HG03066 (cell line): Measurements from ENCODE around the gene ENTREP1.
"Not testable (repeated sequence)": the region's sequence is repeated elsewhere in the genome, so short reads cannot be mapped to it uniquely, and the experiment has no call there.

Source experiments
- ATAC-seq: cut with Tn5 transposase; IDR thresholded peaks from one replicate; pipeline ENCODE4 v1.9.1; 2021; ENCODE audit warnings: low read depth; ENCODE audit not compliant: unreplicated experiment

The ENTREP1 gene

GRCh38 chr9:69324549-69325401 is at the start of gene ENTREP1:
TSS of gene ENTREP1 (plus strand) at chr9:69325215. CDS start at chr9:69325310, 95 bp downstream.
- no peak for ATAC-seq

GRCh38 chr9:69276775-69277174 is 48.2 kb upstream of the ENTREP1 start:
- ATAC-seq = no peak

- peak; percentile 63 for ATAC-seq
Measured at GRCh38 chr9:69279084-69279731, 45.8 kb upstream of the ENTREP1 start.

GRCh38 chr9:69279733-69280132 is 45.3 kb upstream of the ENTREP1 start:
- no peak for ATAC-seq

GRCh38 chr9:69283003-69283402 is 42.0 kb upstream of the ENTREP1 start:
- no peak for ATAC-seq

GRCh38 chr9:69292078-69292477 is 32.9 kb upstream of the ENTREP1 start:
- no peak for ATAC-seq

GRCh38 chr9:69293156-69293555 is 31.9 kb upstream of the ENTREP1 start:
- ATAC-seq = no peak

- no peak for ATAC-seq
Measured at GRCh38 chr9:69295872-69296552, 29.0 kb upstream of the ENTREP1 start.

GRCh38 chr9:69297300-69297980 is 27.6 kb upstream of the ENTREP1 start:
- ATAC-seq = no peak

- ATAC-seq = no peak
Measured at GRCh38 chr9:69299315-69299714, 25.7 kb upstream of the ENTREP1 start.

GRCh38 chr9:69299826-69300225 is 25.2 kb upstream of the ENTREP1 start:
- ATAC-seq = no peak

GRCh38 chr9:69303331-69303730 is 21.7 kb upstream of the ENTREP1 start:
- no peak for ATAC-seq

- ATAC-seq = not testable (repeated sequence)
Measured at GRCh38 chr9:69306895-69307445, 18.0 kb upstream of the ENTREP1 start.

GRCh38 chr9:69307446-69308205 is 17.4 kb upstream of the ENTREP1 start:
- no peak for ATAC-seq

GRCh38 chr9:69308206-69308931 is 16.6 kb upstream of the ENTREP1 start:
- ATAC-seq = no peak

- no peak for ATAC-seq
Measured at GRCh38 chr9:69313175-69313574, 11.8 kb upstream of the ENTREP1 start.

- no peak for ATAC-seq
Measured at GRCh38 chr9:69314547-69314946, 10.5 kb upstream of the ENTREP1 start.

- ATAC-seq = no peak
Measured at GRCh38 chr9:69317081-69317480, 7.9 kb upstream of the ENTREP1 start.

- peak; percentile 74 for ATAC-seq
Measured at GRCh38 chr9:69317894-69318293, 7.1 kb upstream of the ENTREP1 start.
